Suprapubic skin (tissue), 4 donors: Measurements from ENCODE around the gene LYPD6B. TPM values are rescaled to one million over a fixed set of nuclear protein-coding genes. Genes with fewer than 3 reads are reported as not detected.

Experiments
- DNase-seq, 2 donors: peaks; one replicate each; pipeline ENCODE4 v3.0.0-alpha.2; 2019; ENCODE audit warnings: low spot score in 2 of 2
- H3K27ac ChIP-seq: fragments of 200-600 bp; sonication (generic); one replicate; pipeline ENCODE4 v1.5.1; 2019
- H3K27me3 ChIP-seq: fragments of 200-600 bp; sonication (generic); one replicate; pipeline ENCODE4 v1.5.1; 2019
- H3K36me3 ChIP-seq: fragments of 200-600 bp; sonication (generic); one replicate; pipeline ENCODE4 v1.5.1; 2019
- H3K4me1 ChIP-seq: fragments of 200-600 bp; sonication (generic); one replicate; pipeline ENCODE4 v1.5.1; 2019
- H3K4me3 ChIP-seq: fragments of 200-600 bp; sonication (generic); one replicate; pipeline ENCODE4 v1.5.1; 2019; ENCODE audit warnings: mild to moderate bottlenecking
- H3K9me3 ChIP-seq: fragments of 200-600 bp; sonication (generic); one replicate; pipeline ENCODE4 v1.5.1; 2019
- CTCF ChIP-seq, 2 donors: fragments of 200-600 bp in 1 of 2; fragments of 450-650 bp in 1 of 2; sonication (generic) in 1 of 2; IDR thresholded peaks; one replicate each; pipeline ENCODE4 v1.5.1; 2016 to 2019; ENCODE audit warnings: antibody characterized with exemption in 2 of 2, mild to moderate bottlenecking in 1 of 2, moderate library complexity in 1 of 2
- EP300 ChIP-seq: sonication (generic); formaldehyde crosslinking; IDR thresholded peaks from one replicate; pipeline ENCODE4 v1.6.1; 2017; ENCODE audit warnings: antibody characterized with exemption
- POLR2A ChIP-seq, 2 donors: fragments of 450-650 bp; IDR thresholded peaks; one replicate each; pipeline ENCODE4 v1.6.1; 2017; ENCODE audit warnings: antibody characterized with exemption in 2 of 2, mild to moderate bottlenecking in 2 of 2, moderate library complexity in 2 of 2
- POLR2AphosphoS5 ChIP-seq, 3 donors: sonication (generic); formaldehyde crosslinking; IDR thresholded peaks; one replicate each; pipeline ENCODE4 v1.6.1; 2017; ENCODE audit warnings: antibody characterized with exemption in 3 of 3
- WGBS: methylation state at CpG from one replicate; pipeline ENCODE4 v1.1.5; 2018; 5-methylcytosine and 5-hydroxymethylcytosine counted together
- total RNA-seq, 4 donors: library from RNA; depleted of rRNA; stranded (reverse); fragments of >200 nt; gene quantifications; one replicate each; pipeline ENCODE4 v1.1.0, GENCODE V29; 2016

LYPD6B gene
- total RNA-seq, 4 donors from 2014 or later = 83.7 to 129 (median 97.7) TPM

DNA sequence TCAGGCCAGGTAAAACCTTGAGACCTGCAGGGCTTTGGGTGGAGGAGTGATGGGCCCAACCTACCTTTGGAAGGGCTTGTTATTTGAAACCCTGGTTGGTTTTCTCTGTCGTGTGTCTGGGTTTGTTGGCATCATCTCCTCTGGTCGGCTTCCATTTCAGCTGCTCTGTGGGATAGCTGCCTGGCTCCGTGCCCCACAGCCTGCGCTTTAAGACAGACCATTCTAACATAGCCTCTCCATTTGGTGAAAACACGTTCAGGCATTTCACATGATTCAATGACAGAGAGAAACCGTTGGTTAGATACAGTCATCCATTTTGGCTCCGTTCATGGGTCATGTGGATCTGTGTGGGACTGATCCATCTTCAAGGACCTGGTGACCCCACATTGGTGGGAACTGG lies 37.0 kb upstream of the LYPD6B start:
- peaks cover 20% of the 10 kb centered on the region for H3K4me1 ChIP-seq
- WGBS = 85% methylated on average over 7 of the region's 7 CpGs
- no peak overlapping the region for H3K27ac ChIP-seq
- H3K9me3 ChIP-seq = no peaks in the 10 kb centered on the region
- no peak for DNase-seq
- H3K4me3 ChIP-seq = no peak overlapping the region
- no peak for TF ChIP-seq POLR2AphosphoS5 (IDR thresholded peaks at IDR 0.05)
- no peak for TF ChIP-seq CTCF (IDR thresholded peaks at IDR 0.05)
- no peak for TF ChIP-seq EP300
- TF ChIP-seq POLR2A (IDR thresholded peaks at IDR 0.05) = no peak
- H3K36me3 ChIP-seq = no peaks in the 10 kb centered on the region
- no peaks in the 10 kb centered on the region for H3K27me3 ChIP-seq

DNA sequence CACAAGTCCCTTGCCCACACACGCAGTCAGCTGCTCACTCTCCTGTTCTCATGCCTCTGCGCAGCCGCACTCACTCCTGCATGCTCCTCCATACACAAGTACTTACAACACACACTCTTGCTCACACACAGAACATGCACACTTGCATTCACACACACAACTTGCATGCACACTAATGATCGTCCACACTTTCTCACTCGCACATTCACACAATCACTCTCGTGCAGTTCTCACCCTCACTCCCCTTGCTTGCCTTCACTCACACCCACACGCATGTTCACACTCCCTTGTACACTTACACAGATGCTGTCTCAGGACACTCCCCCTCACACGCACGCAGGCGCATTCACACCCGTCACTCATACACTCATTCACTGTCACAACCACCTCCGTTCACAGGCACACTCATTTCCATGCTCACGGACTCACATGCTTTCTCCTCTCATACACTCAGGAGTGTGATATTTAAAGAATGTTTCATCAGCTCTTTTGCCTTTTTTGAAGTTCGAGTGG lies 36.1 kb upstream of the LYPD6B start:
- 95% methylated on average over 14 of the region's 14 CpGs for WGBS
- no peak for TF ChIP-seq POLR2A (IDR thresholded peaks at IDR 0.05)
- TF ChIP-seq POLR2AphosphoS5 (IDR thresholded peaks at IDR 0.05) = no peak
- TF ChIP-seq EP300 = no peak
- no peak for TF ChIP-seq CTCF (IDR thresholded peaks at IDR 0.05)

GRCh38 chr2:149002891-149003740 lies 35.4 kb upstream of the LYPD6B start:
- H3K36me3 ChIP-seq = no peaks in the 10 kb centered on the region
- DNase-seq = no peak
- no peak for TF ChIP-seq POLR2AphosphoS5 (IDR thresholded peaks at IDR 0.05)
- no peak for TF ChIP-seq POLR2A (IDR thresholded peaks at IDR 0.05)
- no peak for TF ChIP-seq EP300
- no peak for TF ChIP-seq CTCF (IDR thresholded peaks at IDR 0.05)
- no peak overlapping the region for H3K27ac ChIP-seq
- no peak overlapping the region for H3K4me3 ChIP-seq
- H3K4me1 ChIP-seq = peaks cover 35% of the 10 kb centered on the region
- no peaks in the 10 kb centered on the region for H3K27me3 ChIP-seq
- WGBS = 89% methylated on average over 26 of the region's 31 CpGs
- H3K9me3 ChIP-seq = no peaks in the 10 kb centered on the region

More for the DNA sequence above, 36.1 kb upstream of the LYPD6B start:
- no peak overlapping the region for H3K27ac ChIP-seq
- no peaks in the 10 kb centered on the region for H3K36me3 ChIP-seq
- DNase-seq = no peak
- H3K4me3 ChIP-seq = no peak overlapping the region
- H3K27me3 ChIP-seq = no peaks in the 10 kb centered on the region
- peaks cover 28% of the 10 kb centered on the region for H3K4me1 ChIP-seq
- no peaks in the 10 kb centered on the region for H3K9me3 ChIP-seq

DNA sequence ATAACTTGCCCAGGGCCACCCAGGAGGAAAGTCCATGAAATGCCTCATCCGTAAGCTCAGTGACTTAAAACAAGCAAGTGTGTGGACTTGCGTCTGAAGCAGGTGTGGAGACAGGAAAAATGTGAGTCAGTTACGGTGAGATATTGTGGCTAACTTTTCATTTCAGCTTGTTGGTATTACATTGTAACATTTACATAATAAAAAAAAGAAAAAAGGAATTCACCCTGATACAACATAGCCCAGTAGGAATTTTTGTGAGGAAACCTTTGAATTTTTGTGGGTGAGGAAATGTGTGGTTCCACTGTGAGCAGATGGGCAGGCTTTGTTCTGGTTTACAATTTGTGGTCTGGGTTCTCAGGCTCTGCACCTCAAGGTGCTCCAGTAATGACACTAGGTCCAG lies 33.7 kb upstream of the LYPD6B start:
- Histone ChIP-seq H3K4me1 (peaks cover 35% of the 10 kb centered on the region), H3K27ac (no peak overlapping the region), H3K4me3 (no peak overlapping the region), H3K9me3 (no peaks in the 10 kb centered on the region), H3K36me3 (no peaks in the 10 kb centered on the region), H3K27me3 (no peaks in the 10 kb centered on the region)
- TF ChIP-seq POLR2AphosphoS5 (IDR thresholded peaks at IDR 0.05) (no peak), CTCF (IDR thresholded peaks at IDR 0.05) (no peak), POLR2A (IDR thresholded peaks at IDR 0.05) (no peak), EP300 (no peak)
- 66% methylated on average over 3 of the region's 3 CpGs for WGBS
- no peak for DNase-seq

GRCh38 chr2:149005471-149006077 lies 32.9 kb upstream of the LYPD6B start:
- H3K27ac ChIP-seq = no peak overlapping the region
- WGBS = 42% methylated on average over 6 of the region's 6 CpGs
- H3K36me3 ChIP-seq = no peaks in the 10 kb centered on the region
- no peaks in the 10 kb centered on the region for H3K9me3 ChIP-seq
- no peak for DNase-seq
- H3K4me1 ChIP-seq = peaks cover 35% of the 10 kb centered on the region
- no peaks in the 10 kb centered on the region for H3K27me3 ChIP-seq
- no peak overlapping the region for H3K4me3 ChIP-seq
- TF ChIP-seq POLR2A (IDR thresholded peaks at IDR 0.05) (no peak), EP300 (no peak), CTCF (IDR thresholded peaks at IDR 0.05) (no peak), POLR2AphosphoS5 (IDR thresholded peaks at IDR 0.05) (no peak)
